ENCODE data around the gene WDR7.

DNA sequence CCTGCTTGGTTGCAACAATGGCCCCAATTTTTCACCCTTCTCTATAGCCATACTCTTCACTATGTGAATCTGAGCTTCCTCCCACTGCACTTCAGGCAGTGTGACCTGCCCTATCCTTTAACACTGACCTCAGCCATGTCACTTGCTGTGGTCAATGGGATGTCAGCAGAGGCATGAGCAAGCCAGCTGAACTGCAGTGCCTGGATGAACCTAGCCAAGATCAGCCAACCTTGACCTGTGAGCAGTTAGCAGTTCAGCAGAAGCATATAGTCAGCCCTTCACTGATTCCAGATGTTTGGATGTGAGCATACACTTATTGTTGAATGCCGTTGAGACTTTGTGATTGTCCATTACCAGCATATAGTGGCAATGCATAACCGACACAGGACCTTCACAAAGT is 432.3 kb downstream of the WDR7 start:
- TF ChIP-seq, protein P1, sequence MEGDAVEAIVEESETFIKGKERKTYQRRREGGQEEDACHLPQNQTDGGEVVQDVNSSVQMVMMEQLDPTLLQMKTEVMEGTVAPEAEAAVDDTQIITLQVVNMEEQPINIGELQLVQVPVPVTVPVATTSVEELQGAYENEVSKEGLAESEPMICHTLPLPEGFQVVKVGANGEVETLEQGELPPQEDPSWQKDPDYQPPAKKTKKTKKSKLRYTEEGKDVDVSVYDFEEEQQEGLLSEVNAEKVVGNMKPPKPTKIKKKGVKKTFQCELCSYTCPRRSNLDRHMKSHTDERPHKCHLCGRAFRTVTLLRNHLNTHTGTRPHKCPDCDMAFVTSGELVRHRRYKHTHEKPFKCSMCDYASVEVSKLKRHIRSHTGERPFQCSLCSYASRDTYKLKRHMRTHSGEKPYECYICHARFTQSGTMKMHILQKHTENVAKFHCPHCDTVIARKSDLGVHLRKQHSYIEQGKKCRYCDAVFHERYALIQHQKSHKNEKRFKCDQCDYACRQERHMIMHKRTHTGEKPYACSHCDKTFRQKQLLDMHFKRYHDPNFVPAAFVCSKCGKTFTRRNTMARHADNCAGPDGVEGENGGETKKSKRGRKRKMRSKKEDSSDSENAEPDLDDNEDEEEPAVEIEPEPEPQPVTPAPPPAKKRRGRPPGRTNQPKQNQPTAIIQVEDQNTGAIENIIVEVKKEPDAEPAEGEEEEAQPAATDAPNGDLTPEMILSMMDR (IDR thresholded peaks at IDR 0.05), result no peak
- no peak for TF ChIP-seq POLR2A (IDR thresholded peaks at IDR 0.05)
